Activated CD4-positive, CD25-positive, alpha-beta regulatory T cell treated with anti-CD3 and anti-CD28 coated beads, Interleukin-2, amount 50 U/mL, for 72 hours (primary cell): ENCODE data around the gene BANK1.

Experiments
- DNase-seq: peaks from one replicate; pipeline ENCODE4 v3.0.0; 2021

The BANK1 gene

GRCh38 chr4:102042871-102043802 is 252.6 kb downstream of the BANK1 start:
- DNase-seq, result no peak

- DNase-seq, result no peak
These were observed 257.1 kb downstream of the BANK1 start for GRCh38 chr4:102047616-102048015.

- no peak for DNase-seq
These were observed 265.3 kb downstream of the BANK1 start for GRCh38 chr4:102055805-102056204.

- DNase-seq, result no peak
These were observed 266.6 kb downstream of the BANK1 start for GRCh38 chr4:102057122-102057521.

GRCh38 chr4:102061133-102061532 is 270.6 kb downstream of the BANK1 start:
- no peak for DNase-seq

- no peak for DNase-seq
These were observed 274.4 kb downstream of the BANK1 start for GRCh38 chr4:102064747-102065442.

- no peak for DNase-seq
These were observed 286.1 kb downstream of the BANK1 start for GRCh38 chr4:102076622-102077021.

- no peak for DNase-seq
These were observed 289.7 kb downstream of the BANK1 start for GRCh38 chr4:102080184-102080583.

GRCh38 chr4:102089850-102090621 is 299.5 kb downstream of the BANK1 start:
- DNase-seq, result no peak

- no peak for DNase-seq
These were observed 301.1 kb downstream of the BANK1 start for GRCh38 chr4:102091656-102092055.

- DNase-seq, result no peak
These were observed 304.0 kb downstream of the BANK1 start for GRCh38 chr4:102094481-102094880.

- no peak for DNase-seq
These were observed 312.8 kb downstream of the BANK1 start for GRCh38 chr4:102103368-102103767.

GRCh38 chr4:102104278-102104677 is 313.7 kb downstream of the BANK1 start:
- no peak for DNase-seq

- no peak for DNase-seq
These were observed 315.5 kb downstream of the BANK1 start for GRCh38 chr4:102105983-102106382.

- no peak for DNase-seq
These were observed 323.6 kb downstream of the BANK1 start for GRCh38 chr4:102114118-102114630.

- DNase-seq, result no peak
These were observed 325.6 kb downstream of the BANK1 start for GRCh38 chr4:102116121-102116520.

- no peak for DNase-seq
These were observed 330.3 kb downstream of the BANK1 start for GRCh38 chr4:102120846-102121245.
